HG02763 (cell line): ENCODE data around the gene PRKCB.
"Not testable (repeated sequence)": the region's sequence is repeated elsewhere in the genome, so short reads cannot be mapped to it uniquely, and the experiment has no call there.

Source experiments
- ATAC-seq: cut with Tn5 transposase; IDR thresholded peaks from one replicate; pipeline ENCODE4 v1.9.1; 2021; ENCODE audit warnings: mild to moderate bottlenecking, moderate library complexity; ENCODE audit not compliant: unreplicated experiment

The PRKCB gene

GRCh38 chr16:24150282-24150681 lies 314.5 kb downstream of the PRKCB start:
- no peak for ATAC-seq

- ATAC-seq = no peak
Observed at GRCh38 chr16:24151482-24151939, 315.7 kb downstream of the PRKCB start.

GRCh38 chr16:24152048-24152447 lies 316.3 kb downstream of the PRKCB start:
- not testable (repeated sequence) for ATAC-seq

GRCh38 chr16:24152826-24153225 lies 317.0 kb downstream of the PRKCB start:
- ATAC-seq = no peak

GRCh38 chr16:24156777-24157176 lies 321.0 kb downstream of the PRKCB start:
- ATAC-seq = no peak

GRCh38 chr16:24163935-24164334 lies 328.2 kb downstream of the PRKCB start:
- no peak for ATAC-seq

GRCh38 chr16:24164416-24164815 lies 328.6 kb downstream of the PRKCB start:
- ATAC-seq = no peak

- ATAC-seq = no peak
Observed at GRCh38 chr16:24165273-24165672, 329.5 kb downstream of the PRKCB start.

GRCh38 chr16:24166661-24167528 lies 331.1 kb downstream of the PRKCB start:
- no peak for ATAC-seq

- ATAC-seq = no peak
Observed at GRCh38 chr16:24168856-24169255, 333.1 kb downstream of the PRKCB start.

- ATAC-seq = no peak
Observed at GRCh38 chr16:24170407-24170806, 334.6 kb downstream of the PRKCB start.

GRCh38 chr16:24174504-24174903 lies 338.7 kb downstream of the PRKCB start:
- no peak for ATAC-seq

- no peak for ATAC-seq
Observed at GRCh38 chr16:24174957-24175356, 339.2 kb downstream of the PRKCB start.

- ATAC-seq = no peak
Observed at GRCh38 chr16:24178496-24178895, 342.7 kb downstream of the PRKCB start.

- ATAC-seq = no peak
Observed at GRCh38 chr16:24180451-24180850, 344.7 kb downstream of the PRKCB start.

- ATAC-seq = no peak
Observed at GRCh38 chr16:24188021-24188542, 352.3 kb downstream of the PRKCB start.

- ATAC-seq = no peak
Observed at GRCh38 chr16:24188751-24189318, 353.1 kb downstream of the PRKCB start.

- no peak for ATAC-seq
Observed at GRCh38 chr16:24189941-24190340, 354.2 kb downstream of the PRKCB start.

GRCh38 chr16:24191876-24192402 lies 356.2 kb downstream of the PRKCB start:
- no peak for ATAC-seq

GRCh38 chr16:24195221-24195620 lies 359.4 kb downstream of the PRKCB start:
- no peak for ATAC-seq

- ATAC-seq = no peak
Observed at GRCh38 chr16:24198807-24199533, 363.2 kb downstream of the PRKCB start.
